DND-41 (cell line): Measurements from ENCODE around the gene TADA2A.

ENCODE experiments used
- ATAC-seq: fragments of 200-7000 bp; cut with Tn5 transposase; 3 replicates; pipeline ENCODE4 v1.9.1; 2021; ENCODE audit warnings: low read depth; ENCODE audit not compliant: insufficient read depth
- DNase-seq: peaks from one replicate; pipeline ENCODE4 v3.0.0-alpha.2; 2020
- H2AFZ ChIP-seq: 2 replicates; pipeline ENCODE4 v1.6.0; 2012; ENCODE audit warnings: low read depth, low read length
- H3K27ac ChIP-seq: 2 replicates; pipeline ENCODE4 v1.5.1; 2012; ENCODE audit warnings: low read length, inconsistent platforms
- H3K27me3 ChIP-seq: fragments of 200-600 bp; sonication (generic); 2 replicates; pipeline ENCODE4 v1.6.0; 2012; ENCODE audit warnings: low read length, mild to moderate bottlenecking, inconsistent platforms; ENCODE audit not compliant: insufficient read depth, poor library complexity
- H3K36me3 ChIP-seq: 2 replicates; pipeline ENCODE4 v1.5.1; 2012; ENCODE audit warnings: low read length, inconsistent platforms; ENCODE audit not compliant: insufficient read depth
- H3K4me1 ChIP-seq: 2 replicates; pipeline ENCODE4 v1.5.1; 2012; ENCODE audit warnings: mild to moderate bottlenecking, low read length; ENCODE audit not compliant: insufficient read depth
- H3K4me2 ChIP-seq: 2 replicates; pipeline ENCODE4 v1.6.0; 2012; ENCODE audit warnings: mild to moderate bottlenecking, moderate library complexity, low read length, inconsistent platforms; ENCODE audit not compliant: insufficient read depth
- H3K4me3 ChIP-seq, 2 experiments: fragments of 200-600 bp in 1 of 2; shearing (Covaris generic) in 1 of 2; 2 replicates each; pipeline ENCODE4 v1.5.1; 2012 to 2016; ENCODE audit warnings: inconsistent platforms in 2 of 2, low read length in 2 of 2, mild to moderate bottlenecking in 2 of 2, low read depth in 1 of 2, moderate library complexity in 1 of 2
- H3K79me2 ChIP-seq: 2 replicates; pipeline ENCODE4 v1.6.0; 2012; ENCODE audit warnings: low read length, inconsistent platforms; ENCODE audit not compliant: insufficient read depth
- H3K9ac ChIP-seq: 2 replicates; pipeline ENCODE4 v1.6.0; 2012; ENCODE audit warnings: low read depth, mild to moderate bottlenecking, inconsistent platforms, low read length, moderate library complexity
- H3K9me3 ChIP-seq: 2 replicates; pipeline ENCODE4 v1.5.1; 2012; ENCODE audit warnings: low read length, moderate library complexity, mild to moderate bottlenecking, inconsistent platforms; ENCODE audit not compliant: insufficient read depth, severe bottlenecking
- H4K20me1 ChIP-seq: 2 replicates; pipeline ENCODE4 v1.6.0; 2012; ENCODE audit warnings: low read length; ENCODE audit not compliant: insufficient read depth
- CTCF ChIP-seq: IDR thresholded peaks from 2 replicates; pipeline ENCODE4 v1.5.1; 2012; ENCODE audit warnings: borderline replicate concordance, low read length, moderate library complexity, mild to moderate bottlenecking; ENCODE audit not compliant: poor library complexity, severe bottlenecking; ENCODE audit errors: extremely low read depth
- EZH2 ChIP-seq: IDR thresholded peaks from 3 replicates; pipeline ENCODE4 v1.6.1; 2012; ENCODE audit warnings: borderline replicate concordance, low read depth, mild to moderate bottlenecking, moderate library complexity, low read length, inconsistent platforms; ENCODE audit not compliant: severe bottlenecking

The TADA2A gene

GRCh38 chr17:37512442-37513068 lies 105.9 kb downstream of the TADA2A start:
- H3K4me2 ChIP-seq = no peak overlapping the region
- peaks cover 23% of the 10 kb centered on the region; the same call in 1 of the 2 replicates for H4K20me1 ChIP-seq
- H3K36me3 ChIP-seq = peaks cover 42% of the 10 kb centered on the region
- no peaks in the 10 kb centered on the region for H3K4me1 ChIP-seq
- H3K9me3 ChIP-seq = no peaks in the 10 kb centered on the region
- peaks cover 11% of the 10 kb centered on the region; the same call in 1 of the 2 replicates for H3K79me2 ChIP-seq
- H2AFZ ChIP-seq = no peak overlapping the region
- no peak for DNase-seq
- H3K27me3 ChIP-seq = no peaks in the 10 kb centered on the region
- H3K27ac ChIP-seq = no peak overlapping the region
- no peak overlapping the region for H3K9ac ChIP-seq
- no peak; the same call in 2 of the 3 replicates for ATAC-seq
- no peak overlapping the region for H3K4me3 ChIP-seq
- TF ChIP-seq CTCF = no peak
- no peak for TF ChIP-seq EZH2

GRCh38 chr17:37513711-37514110 lies 107.0 kb downstream of the TADA2A start:
- Histone ChIP-seq H4K20me1 (peaks cover 19% of the 10 kb centered on the region; the same call in 1 of the 2 replicates), H3K4me2 (no peak overlapping the region), H3K27ac (no peak overlapping the region), H3K9me3 (no peaks in the 10 kb centered on the region), H3K4me3 (no peak overlapping the region), H3K4me1 (no peaks in the 10 kb centered on the region), H3K36me3 (peaks cover 53% of the 10 kb centered on the region), H3K9ac (no peak overlapping the region), H2AFZ (no peak overlapping the region), H3K27me3 (no peaks in the 10 kb centered on the region), H3K79me2 (peaks cover 7% of the 10 kb centered on the region; the same call in 1 of the 2 replicates)
- TF ChIP-seq EZH2 = no peak
- TF ChIP-seq CTCF = no peak
- DNase-seq (no peak), ATAC-seq (no peak)

GRCh38 chr17:37516127-37516571 lies 109.5 kb downstream of the TADA2A start:
- H3K4me3 ChIP-seq = no peak overlapping the region
- DNase-seq (no peak), ATAC-seq (no peak)
- H3K27me3 ChIP-seq = no peaks in the 10 kb centered on the region
- no peak overlapping the region for H3K4me2 ChIP-seq
- no peak overlapping the region for H3K27ac ChIP-seq
- no peaks in the 10 kb centered on the region for H3K9me3 ChIP-seq
- H3K79me2 ChIP-seq = no peaks in the 10 kb centered on the region; the same call in 1 of the 2 replicates
- peaks cover 10% of the 10 kb centered on the region; the same call in 1 of the 2 replicates for H4K20me1 ChIP-seq
- H2AFZ ChIP-seq = no peak overlapping the region
- H3K4me1 ChIP-seq = no peaks in the 10 kb centered on the region
- H3K9ac ChIP-seq = no peak overlapping the region
- peaks cover 74% of the 10 kb centered on the region for H3K36me3 ChIP-seq
- no peak for TF ChIP-seq CTCF
- TF ChIP-seq EZH2 = no peak

- Histone ChIP-seq H3K36me3 (peaks cover 74% of the 10 kb centered on the region), H3K4me3 (no peak overlapping the region), H3K9me3 (no peaks in the 10 kb centered on the region), H3K4me1 (no peaks in the 10 kb centered on the region), H3K27ac (no peak overlapping the region), H3K9ac (no peak overlapping the region), H3K4me2 (no peak overlapping the region), H3K79me2 (no peaks in the 10 kb centered on the region), H2AFZ (no peak overlapping the region), H4K20me1 (peaks cover 4% of the 10 kb centered on the region; the same call in 1 of the 2 replicates), H3K27me3 (no peaks in the 10 kb centered on the region)
- TF ChIP-seq EZH2 = no peak
- TF ChIP-seq CTCF = no peak
- no peak for DNase-seq
- no peak for ATAC-seq
These were observed 111.2 kb downstream of the TADA2A start for GRCh38 chr17:37517881-37518280.
